ENCODE results near the gene ANKH.

Gene ANKH

GRCh38 chr5:14872070-14872989 is 752 bp upstream of the ANKH start:
- Histone ChIP-seq H3K9me3 (ENCODE audit: control insufficient read depth, insufficient read depth, low read length) (no peaks in the 10 kb centered on the region), H3K4me1 (ENCODE audit: control insufficient read depth, insufficient read depth, low read length) (0 out of 2 replicates have a peak, but pooled peaks cover 2% of the 10 kb centered on the region), H3K27me3 (ENCODE audit: control insufficient read depth, insufficient read depth, low read length) (peaks cover 2% of the 10 kb centered on the region; the same call in 1 of the 2 replicates), H3K4me3 (ENCODE audit: low read length) (peak overlapping the region; percentile 88; the same call in 1 of the 2 replicates), H3K27ac (ENCODE audit: low read length) (no peak overlapping the region), H3K36me3 (ENCODE audit: control insufficient read depth, insufficient read depth, low read length) (no peaks in the 10 kb centered on the region)
- WGBS (ENCODE audit: insufficient coverage, insufficient read length): no CpG with 5 or more reads among the region's 73 CpGs
- no peak for DNase-seq (ENCODE audit: low read depth, low spot score)

DNA sequence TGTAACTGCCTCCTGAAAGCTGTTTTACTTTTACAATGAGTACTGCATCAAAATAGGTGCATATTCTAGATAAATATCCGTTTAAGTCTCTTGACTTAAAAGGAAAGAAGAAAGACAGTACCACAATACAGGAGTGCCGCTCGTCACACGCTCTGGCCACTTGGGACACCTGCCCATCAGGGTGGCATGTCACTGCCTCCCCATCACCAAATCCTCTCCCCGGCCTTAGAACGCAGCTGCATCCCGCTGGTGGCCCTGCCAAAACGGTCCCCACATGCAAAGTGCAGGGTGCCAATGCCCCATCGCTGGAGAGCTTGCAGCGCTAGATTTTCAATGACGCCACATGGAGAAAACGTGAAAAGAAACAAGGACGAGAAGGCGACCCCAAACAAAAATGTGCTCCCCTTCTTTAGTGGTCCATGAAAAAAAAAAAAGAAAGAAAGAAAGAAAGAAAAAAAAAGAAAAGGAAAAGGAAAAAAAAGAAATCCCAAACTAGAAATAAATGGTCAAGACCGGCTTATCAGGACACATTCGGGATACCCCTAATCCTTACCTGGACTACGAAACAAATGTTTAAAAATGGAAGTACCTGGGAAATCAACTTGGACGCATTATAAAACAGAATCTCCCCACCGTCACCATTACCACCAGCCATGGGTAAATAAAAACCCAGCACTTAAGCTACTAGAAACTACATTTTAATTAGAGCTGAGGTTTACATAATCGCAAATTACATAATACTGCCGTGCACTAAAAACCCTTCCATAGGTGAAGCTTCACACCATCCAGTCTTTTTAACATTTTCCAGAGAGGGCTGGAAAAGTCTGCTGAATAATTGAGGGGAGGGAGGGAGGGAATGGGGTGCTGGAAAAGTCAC is 1.0 kb downstream of the ANKH start:
- Histone ChIP-seq H3K36me3 (ENCODE audit: control insufficient read depth, insufficient read depth, low read length) (no peaks in the 10 kb centered on the region), H3K27ac (ENCODE audit: low read length) (no peak overlapping the region), H3K4me1 (ENCODE audit: control insufficient read depth, insufficient read depth, low read length) (0 out of 2 replicates have a peak, but pooled peaks cover 2% of the 10 kb centered on the region), H3K4me3 (ENCODE audit: low read length) (peak overlapping the region; percentile 88; the same call in 1 of the 2 replicates), H3K9me3 (ENCODE audit: control insufficient read depth, insufficient read depth, low read length) (no peaks in the 10 kb centered on the region), H3K27me3 (ENCODE audit: control insufficient read depth, insufficient read depth, low read length) (peaks cover 2% of the 10 kb centered on the region; the same call in 1 of the 2 replicates)
- DNase-seq (ENCODE audit: low read depth, low spot score): no peak
- WGBS (ENCODE audit: insufficient coverage, insufficient read length): no CpG with 5 or more reads among the region's 21 CpGs

- no CpG with 5 or more reads among the region's 9 CpGs for WGBS (ENCODE audit: insufficient coverage, insufficient read length)
These were observed 1.9 kb downstream of the ANKH start for GRCh38 chr5:14869668-14870164.

DNA sequence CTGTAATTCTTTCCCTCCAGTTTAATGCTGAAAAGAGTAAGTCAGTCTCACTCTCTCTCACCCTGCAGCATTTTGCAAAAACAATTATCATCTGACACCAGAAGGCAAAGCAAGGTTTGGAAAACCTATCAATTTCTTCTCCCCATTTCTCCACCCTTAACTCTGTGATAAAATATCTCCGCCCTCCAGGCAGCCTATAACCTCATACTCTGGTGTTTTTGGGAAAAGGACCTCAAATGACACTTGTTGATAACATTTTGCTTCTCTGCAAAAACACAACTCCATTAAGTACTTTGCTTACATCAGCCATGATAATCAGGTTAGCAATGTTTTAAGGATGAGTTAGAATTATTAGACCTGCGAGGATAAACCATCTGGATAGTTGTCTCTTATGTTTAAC is 2.3 kb downstream of the ANKH start:
- H3K4me1 ChIP-seq (ENCODE audit: control insufficient read depth, insufficient read depth, low read length): 0 out of 2 replicates have a peak, but pooled peaks cover 2% of the 10 kb centered on the region
- H3K9me3 ChIP-seq (ENCODE audit: control insufficient read depth, insufficient read depth, low read length): no peaks in the 10 kb centered on the region
- DNase-seq (ENCODE audit: low read depth, low spot score): no peak
- H3K4me3 ChIP-seq (ENCODE audit: low read length): no peak overlapping the region
- WGBS (ENCODE audit: insufficient coverage, insufficient read length): no CpG with 5 or more reads among the region's 2 CpGs
- H3K27me3 ChIP-seq (ENCODE audit: control insufficient read depth, insufficient read depth, low read length): peaks cover 2% of the 10 kb centered on the region; the same call in 1 of the 2 replicates
- H3K27ac ChIP-seq (ENCODE audit: low read length): no peak overlapping the region
- no peaks in the 10 kb centered on the region for H3K36me3 ChIP-seq (ENCODE audit: control insufficient read depth, insufficient read depth, low read length)

More at GRCh38 chr5:14869668-14870164, 1.9 kb downstream of the ANKH start:
- 0 out of 2 replicates have a peak, but pooled peaks cover 2% of the 10 kb centered on the region for H3K4me1 ChIP-seq (ENCODE audit: control insufficient read depth, insufficient read depth, low read length)
- H3K4me3 ChIP-seq (ENCODE audit: low read length): no peak overlapping the region
- no peaks in the 10 kb centered on the region for H3K9me3 ChIP-seq (ENCODE audit: control insufficient read depth, insufficient read depth, low read length)
- no peak overlapping the region for H3K27ac ChIP-seq (ENCODE audit: low read length)
- H3K27me3 ChIP-seq (ENCODE audit: control insufficient read depth, insufficient read depth, low read length): peaks cover 2% of the 10 kb centered on the region; the same call in 1 of the 2 replicates
- H3K36me3 ChIP-seq (ENCODE audit: control insufficient read depth, insufficient read depth, low read length): no peaks in the 10 kb centered on the region
- DNase-seq (ENCODE audit: low read depth, low spot score): no peak

- no peak for DNase-seq (ENCODE audit: low read depth, low spot score)
- 0 out of 2 replicates have a peak, but pooled peaks cover 2% of the 10 kb centered on the region for H3K4me1 ChIP-seq (ENCODE audit: control insufficient read depth, insufficient read depth, low read length)
- no peak overlapping the region for H3K27ac ChIP-seq (ENCODE audit: low read length)
- H3K36me3 ChIP-seq (ENCODE audit: control insufficient read depth, insufficient read depth, low read length): no peaks in the 10 kb centered on the region
- H3K4me3 ChIP-seq (ENCODE audit: low read length): no peak overlapping the region
- peaks cover 2% of the 10 kb centered on the region; the same call in 1 of the 2 replicates for H3K27me3 ChIP-seq (ENCODE audit: control insufficient read depth, insufficient read depth, low read length)
- no CpG with 5 or more reads among the region's 7 CpGs for WGBS (ENCODE audit: insufficient coverage, insufficient read length)
- H3K9me3 ChIP-seq (ENCODE audit: control insufficient read depth, insufficient read depth, low read length): no peaks in the 10 kb centered on the region
These were observed 2.8 kb downstream of the ANKH start for GRCh38 chr5:14868771-14869170.

DNA sequence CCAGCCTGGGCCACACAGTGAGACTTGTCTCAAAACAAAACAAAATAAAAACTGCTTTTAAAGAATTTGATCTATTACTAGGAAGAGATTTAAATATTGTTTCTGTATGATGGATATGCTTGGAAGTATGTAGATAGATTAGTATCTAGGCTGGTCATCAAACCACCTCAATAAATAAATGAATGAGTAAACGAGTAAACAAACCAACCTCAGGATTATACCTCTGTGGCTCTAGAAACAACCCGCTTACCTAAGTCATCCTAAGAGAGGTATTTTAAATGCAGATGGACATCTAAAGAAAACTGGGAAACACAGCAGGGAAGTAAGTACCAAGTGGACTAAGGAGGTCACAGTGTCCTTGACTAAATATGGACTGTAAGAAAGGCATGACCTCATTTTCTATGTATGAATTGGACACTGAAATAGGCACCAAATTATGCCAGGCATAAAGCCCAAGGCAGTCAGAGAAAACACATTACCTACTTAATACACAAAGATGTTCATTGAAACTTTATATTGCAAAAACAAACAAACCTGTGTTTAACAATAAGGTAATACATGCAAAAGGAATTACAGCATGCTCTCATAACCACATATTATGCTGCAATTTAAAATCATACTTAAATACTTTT is 7.3 kb downstream of the ANKH start:
- WGBS (ENCODE audit: insufficient coverage, insufficient read length): no CpG with 5 or more reads among the region's 2 CpGs
- DNase-seq (ENCODE audit: low read depth, low spot score): no peak
- no peaks in the 10 kb centered on the region for H3K4me1 ChIP-seq (ENCODE audit: control insufficient read depth, insufficient read depth, low read length)
- H3K27me3 ChIP-seq (ENCODE audit: control insufficient read depth, insufficient read depth, low read length): no peaks in the 10 kb centered on the region
- no peak overlapping the region for H3K27ac ChIP-seq (ENCODE audit: low read length)
- H3K4me3 ChIP-seq (ENCODE audit: low read length): no peak overlapping the region
- H3K36me3 ChIP-seq (ENCODE audit: control insufficient read depth, insufficient read depth, low read length): no peaks in the 10 kb centered on the region
- no peaks in the 10 kb centered on the region for H3K9me3 ChIP-seq (ENCODE audit: control insufficient read depth, insufficient read depth, low read length)

- no peaks in the 10 kb centered on the region for H3K27me3 ChIP-seq (ENCODE audit: control insufficient read depth, insufficient read depth, low read length)
- no peak for DNase-seq (ENCODE audit: low read depth, low spot score)
- no peaks in the 10 kb centered on the region for H3K9me3 ChIP-seq (ENCODE audit: control insufficient read depth, insufficient read depth, low read length)
- no CpG with 5 or more reads among the region's 2 CpGs for WGBS (ENCODE audit: insufficient coverage, insufficient read length)
- H3K27ac ChIP-seq (ENCODE audit: low read length): no peak overlapping the region
- no peaks in the 10 kb centered on the region for H3K36me3 ChIP-seq (ENCODE audit: control insufficient read depth, insufficient read depth, low read length)
- H3K4me3 ChIP-seq (ENCODE audit: low read length): no peak overlapping the region
- H3K4me1 ChIP-seq (ENCODE audit: control insufficient read depth, insufficient read depth, low read length): no peaks in the 10 kb centered on the region
These were observed 8.5 kb downstream of the ANKH start for GRCh38 chr5:14863105-14863504.

GRCh38 chr5:14861123-14861765 is 10.3 kb downstream of the ANKH start:
- Histone ChIP-seq H3K27ac (ENCODE audit: low read length) (no peak overlapping the region), H3K4me1 (ENCODE audit: control insufficient read depth, insufficient read depth, low read length) (no peaks in the 10 kb centered on the region), H3K4me3 (ENCODE audit: low read length) (no peak overlapping the region), H3K9me3 (ENCODE audit: control insufficient read depth, insufficient read depth, low read length) (no peaks in the 10 kb centered on the region), H3K36me3 (ENCODE audit: control insufficient read depth, insufficient read depth, low read length) (no peaks in the 10 kb centered on the region), H3K27me3 (ENCODE audit: control insufficient read depth, insufficient read depth, low read length) (no peaks in the 10 kb centered on the region)
- no CpG with 5 or more reads among the region's 4 CpGs for whole genome bisulfite sequencing (ENCODE audit: insufficient coverage, insufficient read length)
- no peak for DNase-seq (ENCODE audit: low read depth, low spot score)

GRCh38 chr5:14859980-14860379 is 11.6 kb downstream of the ANKH start:
- H3K27me3 ChIP-seq (ENCODE audit: control insufficient read depth, insufficient read depth, low read length): no peaks in the 10 kb centered on the region
- no peak overlapping the region for H3K4me3 ChIP-seq (ENCODE audit: low read length)
- no peak for DNase-seq (ENCODE audit: low read depth, low spot score)
- no peak overlapping the region for H3K27ac ChIP-seq (ENCODE audit: low read length)
- no peaks in the 10 kb centered on the region for H3K9me3 ChIP-seq (ENCODE audit: control insufficient read depth, insufficient read depth, low read length)
- H3K4me1 ChIP-seq (ENCODE audit: control insufficient read depth, insufficient read depth, low read length): no peaks in the 10 kb centered on the region
- no CpG with 5 or more reads among the region's 7 CpGs for WGBS (ENCODE audit: insufficient coverage, insufficient read length)
- H3K36me3 ChIP-seq (ENCODE audit: control insufficient read depth, insufficient read depth, low read length): no peaks in the 10 kb centered on the region

All from iPS DF 6.9 (cell line).